Retinal pigment epithelial cell (primary cell): ENCODE results near the gene CHKB.

Source experiments
- DNase-seq: peaks from one replicate; pipeline ENCODE4 v3.0.0-alpha.2; 2010; ENCODE audit warnings: low read depth
- H3K4me3 ChIP-seq: 2 replicates; pipeline ENCODE4 v1.5.1; 2011; ENCODE audit warnings: mild to moderate bottlenecking, low read length, control low read depth, moderate library complexity
- TF ChIP-seq, protein P1 (sequence below): conservative IDR thresholded peaks from 2 replicates; pipeline ENCODE4 v1.5.1; 2011; ENCODE audit warnings: low read depth, low read length, control low read depth, inconsistent platforms

Gene CHKB

DNA sequence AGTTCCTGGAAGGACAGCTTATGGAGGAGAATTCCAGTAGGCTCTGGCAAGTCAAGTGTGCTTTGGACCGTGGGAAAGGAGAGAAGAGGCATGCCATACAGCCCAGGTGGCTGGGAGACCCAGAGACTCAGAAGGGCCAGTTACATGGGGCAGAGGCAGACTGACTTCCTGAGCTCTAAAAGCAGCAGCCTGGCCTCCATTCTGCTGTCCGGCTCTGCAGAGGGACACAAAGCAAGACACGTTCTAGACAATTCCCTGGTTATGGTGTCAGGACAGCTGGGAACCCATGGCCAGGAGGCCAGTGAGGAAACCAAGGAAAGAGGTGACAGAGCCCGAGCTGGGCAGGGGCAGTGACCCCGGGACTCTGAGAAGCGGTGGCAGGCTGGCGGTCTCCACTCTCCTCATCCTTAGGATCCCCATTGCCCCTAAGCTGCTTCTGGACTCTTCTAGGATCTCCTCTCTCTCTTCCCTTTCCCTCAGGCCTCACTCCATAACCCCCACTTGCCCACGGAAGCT, 7.2 kb downstream of the CHKB start:
- no peak overlapping the region for H3K4me3 ChIP-seq
- no peak for DNase-seq
- TF ChIP-seq, protein P1, sequence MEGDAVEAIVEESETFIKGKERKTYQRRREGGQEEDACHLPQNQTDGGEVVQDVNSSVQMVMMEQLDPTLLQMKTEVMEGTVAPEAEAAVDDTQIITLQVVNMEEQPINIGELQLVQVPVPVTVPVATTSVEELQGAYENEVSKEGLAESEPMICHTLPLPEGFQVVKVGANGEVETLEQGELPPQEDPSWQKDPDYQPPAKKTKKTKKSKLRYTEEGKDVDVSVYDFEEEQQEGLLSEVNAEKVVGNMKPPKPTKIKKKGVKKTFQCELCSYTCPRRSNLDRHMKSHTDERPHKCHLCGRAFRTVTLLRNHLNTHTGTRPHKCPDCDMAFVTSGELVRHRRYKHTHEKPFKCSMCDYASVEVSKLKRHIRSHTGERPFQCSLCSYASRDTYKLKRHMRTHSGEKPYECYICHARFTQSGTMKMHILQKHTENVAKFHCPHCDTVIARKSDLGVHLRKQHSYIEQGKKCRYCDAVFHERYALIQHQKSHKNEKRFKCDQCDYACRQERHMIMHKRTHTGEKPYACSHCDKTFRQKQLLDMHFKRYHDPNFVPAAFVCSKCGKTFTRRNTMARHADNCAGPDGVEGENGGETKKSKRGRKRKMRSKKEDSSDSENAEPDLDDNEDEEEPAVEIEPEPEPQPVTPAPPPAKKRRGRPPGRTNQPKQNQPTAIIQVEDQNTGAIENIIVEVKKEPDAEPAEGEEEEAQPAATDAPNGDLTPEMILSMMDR: no peak

DNA sequence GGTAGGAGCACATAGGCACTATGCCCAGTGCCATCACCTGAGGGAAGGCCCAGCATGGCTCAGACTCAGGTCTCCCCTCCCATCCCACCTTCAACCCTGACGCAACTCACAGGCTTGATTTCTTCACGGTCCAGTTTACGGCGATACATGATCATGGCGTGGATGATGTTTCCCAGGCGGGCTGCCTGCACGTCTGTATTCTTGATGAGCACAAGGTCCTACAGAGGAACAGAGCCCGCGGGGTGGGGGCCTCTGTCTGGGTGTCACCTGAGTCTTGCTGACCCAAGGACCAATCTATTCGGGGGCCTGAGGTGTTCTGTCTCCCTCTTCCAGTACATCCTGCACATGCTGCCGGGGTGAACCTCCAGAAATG, 8.3 kb downstream of the CHKB start:
- no peak for DNase-seq
- TF ChIP-seq, protein P1: no peak
- no peak overlapping the region for H3K4me3 ChIP-seq

DNA sequence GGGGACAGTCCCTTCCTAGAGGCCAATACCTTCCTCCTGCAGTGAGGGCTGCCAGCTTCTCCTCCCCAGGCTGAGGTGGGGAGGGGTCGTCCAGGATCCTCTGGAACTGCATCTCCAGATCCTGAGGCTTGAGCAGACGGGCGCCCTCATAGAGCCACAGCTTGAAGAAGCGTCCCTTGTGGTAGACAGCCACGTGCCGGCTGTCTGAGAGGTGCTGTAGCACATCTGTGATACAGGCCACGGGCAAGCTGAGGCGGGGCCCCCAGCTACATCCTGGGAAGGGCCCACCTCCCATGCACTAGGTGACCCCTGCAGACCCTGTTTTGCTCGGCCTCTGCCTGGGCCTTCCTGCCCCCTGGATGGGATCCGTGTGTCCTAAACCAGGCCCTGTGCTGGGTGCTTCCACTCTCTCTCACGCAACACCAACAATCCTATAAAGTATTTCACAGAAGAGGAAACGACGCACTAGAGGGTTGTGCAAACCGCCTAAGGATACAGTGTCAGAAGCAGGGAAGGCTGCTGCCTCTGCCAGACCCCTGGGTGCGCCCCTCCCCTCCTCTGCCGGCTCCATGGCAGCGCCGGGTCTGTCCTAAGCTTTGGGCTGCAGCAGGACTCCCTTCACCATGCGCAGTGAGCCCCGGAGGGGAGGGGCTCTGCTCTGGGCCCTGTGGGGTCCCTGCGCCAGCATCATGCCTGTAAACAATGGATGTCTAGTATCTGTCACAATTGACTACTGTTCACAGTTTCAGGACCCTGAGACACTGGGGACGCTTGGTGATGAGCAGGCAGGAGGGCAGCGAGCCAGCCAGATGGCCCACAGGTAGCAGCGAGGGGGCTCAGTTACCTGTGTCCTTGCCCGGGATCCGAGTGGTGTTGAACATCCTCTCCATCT, 8.9 kb downstream of the CHKB start:
- TF ChIP-seq, protein P1: no peak
- no peak for DNase-seq
- no peak overlapping the region for H3K4me3 ChIP-seq

DNA sequence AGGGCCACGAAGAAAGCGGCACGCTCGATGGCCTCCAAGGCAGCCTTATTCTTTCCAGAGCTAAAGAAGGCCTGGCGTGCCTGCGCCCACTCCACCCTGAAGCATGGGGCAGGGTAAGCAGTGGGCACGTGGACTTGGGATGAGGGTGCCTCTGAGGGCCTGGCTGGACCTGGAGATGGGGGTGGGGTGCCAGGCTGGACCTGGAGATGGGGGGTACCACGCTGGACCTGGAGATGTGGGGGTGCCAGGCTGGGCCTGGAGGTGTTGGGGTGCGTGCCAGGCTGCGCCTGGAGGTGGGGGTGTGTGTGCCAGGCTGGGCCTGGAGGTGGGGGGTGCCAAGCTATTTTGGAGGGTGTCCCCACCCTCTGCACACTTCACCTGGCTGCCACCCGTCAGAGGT, 9.7 kb downstream of the CHKB start:
- DNase-seq: no peak
- TF ChIP-seq, protein P1: no peak
- H3K4me3 ChIP-seq: no peak overlapping the region

DNA sequence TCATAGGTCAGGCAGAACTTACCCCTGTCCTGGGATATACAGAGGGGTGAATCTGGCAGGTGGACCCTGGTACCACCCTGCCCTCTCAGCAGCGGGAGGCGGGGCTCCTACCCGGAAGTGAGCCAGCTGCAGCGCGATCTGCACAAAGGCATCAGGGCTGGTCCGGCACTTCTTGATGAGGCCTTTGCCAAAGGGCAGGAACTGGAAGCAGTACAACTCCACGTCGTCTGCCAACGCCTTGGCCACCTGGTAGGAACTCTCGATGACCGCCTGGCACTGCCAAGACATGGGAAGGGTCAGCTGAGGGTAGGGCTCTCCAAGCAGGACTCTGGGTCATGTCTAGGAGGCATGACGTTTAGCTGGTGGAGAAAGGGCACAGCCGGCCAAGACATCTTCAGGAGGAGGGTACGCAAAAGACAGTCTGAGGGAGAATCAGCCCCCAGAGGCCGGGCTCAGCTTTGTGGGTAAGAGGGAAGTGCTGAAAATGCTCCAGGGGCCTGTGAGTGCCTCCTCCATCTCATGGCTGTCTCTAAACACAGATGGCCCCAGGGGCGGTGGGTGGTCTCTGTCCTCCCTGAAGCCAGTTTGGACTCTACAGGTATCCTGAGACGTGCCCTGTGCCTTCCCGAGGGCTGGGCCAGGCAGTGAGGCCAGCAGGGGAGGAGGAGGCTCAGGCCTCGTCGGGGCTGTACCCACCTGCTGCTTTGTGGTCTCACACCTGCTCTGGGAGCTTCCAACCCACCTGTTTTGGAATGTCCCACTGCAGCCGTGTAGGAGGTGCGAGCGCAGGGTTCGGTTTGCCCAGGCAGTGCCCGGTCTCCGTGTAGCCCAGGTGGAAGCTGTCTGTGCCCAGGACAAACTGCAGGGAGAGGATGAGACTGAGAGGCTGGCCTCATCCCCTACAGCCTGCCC, 11.1 kb downstream of the CHKB start:
- no peak overlapping the region for H3K4me3 ChIP-seq
- TF ChIP-seq, protein P1: no peak
- DNase-seq: no peak

DNA sequence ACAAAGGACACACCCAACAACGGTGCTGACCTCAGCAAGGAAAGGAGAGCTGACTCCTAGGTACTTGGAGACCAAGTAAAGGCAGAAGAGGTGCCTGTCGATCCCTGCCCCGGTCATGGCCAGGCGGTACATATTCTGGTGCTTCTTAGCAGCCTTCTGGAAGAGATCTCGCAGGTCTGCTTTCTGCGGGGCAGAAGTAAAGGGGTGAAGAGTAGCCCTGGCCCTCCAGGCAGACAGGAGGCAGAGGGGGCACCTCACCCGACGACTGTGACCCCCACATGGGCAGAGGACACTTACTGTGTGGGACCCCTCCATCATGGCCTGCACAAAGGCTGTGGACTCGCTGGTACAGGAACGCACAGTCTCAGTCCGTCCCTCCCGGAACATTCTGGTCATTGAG, 11.8 kb downstream of the CHKB start:
- DNase-seq: no peak
- TF ChIP-seq, protein P1: no peak
- no peak overlapping the region for H3K4me3 ChIP-seq
